Body of pancreas (tissue), 4 donors: Measurements from ENCODE around the gene WDR33.

Source experiments
- POLR2A ChIP-seq, 3 donors: fragments of 450-650 bp; IDR thresholded peaks; one replicate each; pipeline ENCODE4 v1.6.1; 2016; ENCODE audit warnings: antibody characterized with exemption in 3 of 3, mild to moderate bottlenecking in 2 of 3
- TF ChIP-seq, protein P1 (sequence below), 7 experiments: fragments of 450-650 bp in 4 of 7; fragments of 200-600 bp in 3 of 7; sonication (generic) in 3 of 7; IDR thresholded peaks; one replicate each; pipeline ENCODE4 v1.5.1; 2016 to 2019; ENCODE audit warnings: antibody characterized with exemption in 7 of 7

DNA sequence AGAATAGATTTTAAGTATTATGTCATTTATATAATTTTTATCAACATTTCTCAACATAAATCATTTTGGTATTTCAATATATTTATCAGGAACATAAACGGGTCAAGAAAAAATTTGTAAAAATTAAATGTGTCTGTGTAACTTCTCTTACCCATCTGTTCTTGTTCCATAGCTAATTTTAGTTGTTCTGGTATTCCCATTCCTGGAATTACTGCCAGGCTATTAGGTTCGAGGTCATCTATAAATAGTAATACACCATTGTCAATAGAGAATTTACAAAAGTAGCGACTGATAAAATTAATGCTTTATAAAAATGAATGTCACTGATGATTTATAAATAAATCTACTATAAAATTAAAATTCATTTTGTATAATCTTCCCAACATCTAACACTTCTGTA is 88.2 kb downstream of the WDR33 start:
- TF ChIP-seq, protein P1, sequence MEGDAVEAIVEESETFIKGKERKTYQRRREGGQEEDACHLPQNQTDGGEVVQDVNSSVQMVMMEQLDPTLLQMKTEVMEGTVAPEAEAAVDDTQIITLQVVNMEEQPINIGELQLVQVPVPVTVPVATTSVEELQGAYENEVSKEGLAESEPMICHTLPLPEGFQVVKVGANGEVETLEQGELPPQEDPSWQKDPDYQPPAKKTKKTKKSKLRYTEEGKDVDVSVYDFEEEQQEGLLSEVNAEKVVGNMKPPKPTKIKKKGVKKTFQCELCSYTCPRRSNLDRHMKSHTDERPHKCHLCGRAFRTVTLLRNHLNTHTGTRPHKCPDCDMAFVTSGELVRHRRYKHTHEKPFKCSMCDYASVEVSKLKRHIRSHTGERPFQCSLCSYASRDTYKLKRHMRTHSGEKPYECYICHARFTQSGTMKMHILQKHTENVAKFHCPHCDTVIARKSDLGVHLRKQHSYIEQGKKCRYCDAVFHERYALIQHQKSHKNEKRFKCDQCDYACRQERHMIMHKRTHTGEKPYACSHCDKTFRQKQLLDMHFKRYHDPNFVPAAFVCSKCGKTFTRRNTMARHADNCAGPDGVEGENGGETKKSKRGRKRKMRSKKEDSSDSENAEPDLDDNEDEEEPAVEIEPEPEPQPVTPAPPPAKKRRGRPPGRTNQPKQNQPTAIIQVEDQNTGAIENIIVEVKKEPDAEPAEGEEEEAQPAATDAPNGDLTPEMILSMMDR (IDR thresholded peaks at IDR 0.05) = no peak
- no peak for TF ChIP-seq POLR2A (IDR thresholded peaks at IDR 0.05)
